ENCODE results near the gene SLC25A4. TPM values are rescaled to one million over a fixed set of nuclear protein-coding genes. Genes with fewer than 3 reads are reported as not detected.

Gene SLC25A4
- total and polyA plus RNA-seq, 10 of the 15 experiments (the other 5 are each of a cell fraction or from before 2014, with no cell fraction given): 12.6 to 161 (median 38.2) TPM

GRCh38 chr4:185179488-185179887 is 36.4 kb downstream of the SLC25A4 start:
- RAD21 ChIA-PET (ENCODE audit: unreplicated experiment): no interaction called here
- Histone ChIP-seq H3K27ac (ENCODE audit: control insufficient read depth, insufficient read depth) (no peak overlapping the region), H3K4me3 (no peak overlapping the region), H3K9me3 (replicated peaks; ENCODE audit: control insufficient read depth, insufficient read depth, low read length) (no peaks in the 10 kb centered on the region), H3K4me2 (ENCODE audit: control insufficient read depth, insufficient read depth) (no peak overlapping the region), H3K4me1 (ENCODE audit: control insufficient read depth, insufficient read depth, low read length) (no peaks in the 10 kb centered on the region), H3K79me2 (ENCODE audit: control insufficient read depth, insufficient read depth, low read length) (peaks cover 29% of the 10 kb centered on the region), H3K27me3 (replicated peaks in 1 of 2; ENCODE audit: control insufficient read depth in 2 of 2, insufficient read depth in 2 of 2, low read length in 1 of 2) (no peaks in the 10 kb centered on the region), H3K9ac (ENCODE audit: control insufficient read depth, insufficient read depth, low read length) (no peak overlapping the region), H2AFZ (ENCODE audit: control insufficient read depth, low read depth, low read length) (no peak overlapping the region), H3K36me3 (ENCODE audit: control insufficient read depth in 2 of 2, insufficient read depth in 2 of 2, low read length in 1 of 2) (peaks cover 2 to 22% of the 10 kb centered on the region in 2 experiments; a peak in 3 of 4 replicates), H4K20me1 (ENCODE audit: control insufficient read depth, insufficient read depth) (no peaks in the 10 kb centered on the region)
- TF ChIP-seq NFIC (IDR thresholded peaks at IDR 0.05; ENCODE audit: low read depth, low read length): no peak
- TF ChIP-seq ZBED1 (IDR thresholded peaks at IDR 0.05; ENCODE audit: borderline replicate concordance): no peak
- no peak for TF ChIP-seq HDAC2 (IDR thresholded peaks at IDR 0.05)
- no peak for TF ChIP-seq RAD51 (IDR thresholded peaks at IDR 0.05)
- TF ChIP-seq YBX1 (IDR thresholded peaks at IDR 0.05): no peak
- no peak for TF ChIP-seq ATF2 (IDR thresholded peaks at IDR 0.05; ENCODE audit: low read length)
- no peak for TF ChIP-seq BRCA1 (IDR thresholded peaks at IDR 0.05; ENCODE audit: low read depth, low read length)
- TF ChIP-seq NR2C1 (IDR thresholded peaks at IDR 0.05): no peak
- no peak for TF ChIP-seq TCF3 (IDR thresholded peaks at IDR 0.05; ENCODE audit: borderline replicate concordance, insufficient read depth, low read depth, low read length)
- TF ChIP-seq ZNF24 (IDR thresholded peaks at IDR 0.05): no peak
- no peak for TF ChIP-seq MTA2 (IDR thresholded peaks at IDR 0.05; ENCODE audit: low read depth)
- no peak for TF ChIP-seq SMC3 (IDR thresholded peaks at IDR 0.05; ENCODE audit: borderline replicate concordance, low read length)
- TF ChIP-seq ESRRA (IDR thresholded peaks at IDR 0.05; ENCODE audit: low read length): no peak
- TF ChIP-seq STAT1 (conservative IDR thresholded peaks at IDR 0.05): no peak
- no peak for TF ChIP-seq JUND (IDR thresholded peaks at IDR 0.05; ENCODE audit: low read depth, low read length)
- TF ChIP-seq ASH2L (IDR thresholded peaks at IDR 0.05; ENCODE audit: borderline replicate concordance, low read depth): no peak
- no peak for TF ChIP-seq MTA3 (IDR thresholded peaks at IDR 0.05; ENCODE audit: borderline replicate concordance, low read length)
- CTCF ChIA-PET: no interaction called here
- FAIRE-seq (no peak), DNase-seq (ENCODE audit: low read depth, low spot score) (no peak), ATAC-seq (no peak)
- SMC1A ChIA-PET (ENCODE audit: uncharacterized antibody, unreplicated experiment): no interaction called here
- in situ Hi-C loops (cut with MboI) (no loop called here), intact Hi-C loops (cut with micrococcal nuclease; ENCODE audit: unreplicated experiment) (no loop called here)
- 67% methylated on average over 3 of the region's 3 CpGs for WGBS (ENCODE audit: insufficient coverage, insufficient replicate concordance, low lambda C conversion rate, missing lambda C conversion rate)
- BruUV-seq (replicated peaks): no TSS peak
- POLR2A ChIA-PET: no interaction called here
